Mucosa of descending colon (tissue), 3 donors: ENCODE data around the gene MACC1. TPM values are rescaled to one million over a fixed set of nuclear protein-coding genes. Genes with fewer than 3 reads are reported as not detected.
"Not testable (repeated sequence)": the region's sequence is repeated elsewhere in the genome, so short reads cannot be mapped to it uniquely, and the experiment has no call there.

Source experiments
- ATAC-seq: fragments of 200-7000 bp; cut with Tn5 transposase; one replicate; pipeline ENCODE4 v1.9.1; 2020; ENCODE audit warnings: mild to moderate bottlenecking, moderate library complexity
- DNase-seq, 3 donors: peaks; one replicate each; pipeline ENCODE4 v3.0.0-alpha.2; 2020
- H3K36me3 ChIP-seq: fragments of 200-600 bp; one replicate; pipeline ENCODE4 v1.8.0; 2021; ENCODE audit warnings: low read depth, mild to moderate bottlenecking
- H3K4me1 ChIP-seq: fragments of 200-600 bp; one replicate; pipeline ENCODE4 v1.8.0; 2021; ENCODE audit warnings: low read depth, mild to moderate bottlenecking
- H3K4me3 ChIP-seq: fragments of 200-600 bp; one replicate; pipeline ENCODE4 v1.8.0; 2021; ENCODE audit warnings: mild to moderate bottlenecking
- H3K9me3 ChIP-seq: fragments of 200-600 bp; one replicate; pipeline ENCODE4 v1.8.0; 2021; ENCODE audit warnings: mild to moderate bottlenecking
- CTCF ChIP-seq: fragments of 200-600 bp; IDR thresholded peaks from one replicate; pipeline ENCODE4 v1.8.0; 2022; ENCODE audit warnings: antibody characterized with exemption, mild to moderate bottlenecking
- intact Hi-C, 2 donors: fragments of 100-400 bp; cut with DNase I in 1 of 2; cut with micrococcal nuclease in 1 of 2; formaldehyde crosslinking; loops; one replicate each; pipeline versions ENCODE4 v1.11.0 to v1.11.1; 2022; cut with DNase I, micrococcal nuclease
- total RNA-seq, 3 donors: library from RNA; stranded (reverse); fragmentation: NEBNext Ultra II Directional in 2 of 3; extraction: Animal tissue kit (Norgen Biotek cat#: 25700) in 2 of 3; gene quantifications; one replicate each; pipeline versions ENCODE4 v1.2.1 to v1.2.4, GENCODE V29; 2021 to 2023
- donor health status: DM: no; HTN: no; CAD: no; lungs with moderate emphysema.
- donor health status: DM: no; HTN: no; CAD: no.
- donor health status: DM: no; HTN: yes; CAD: no.

The MACC1 gene
- total RNA-seq, 3 donors from 2014 or later, result 4.3 to 16.0 (median 9.8) TPM

GRCh38 chr7:20133803-20134202 is 83.4 kb downstream of the MACC1 start:
- intact Hi-C loops, result no loop called here
- ATAC-seq, result no peak

GRCh38 chr7:20132585-20132984 is 84.6 kb downstream of the MACC1 start:
- TF ChIP-seq CTCF, result no peak
- Histone ChIP-seq H3K36me3 (no peaks in the 10 kb centered on the region), H3K4me3 (no peak overlapping the region), H3K9me3 (no peaks in the 10 kb centered on the region), H3K4me1 (no peaks in the 10 kb centered on the region)
- ATAC-seq, result no peak
- no peak for DNase-seq
- intact Hi-C loops, result no loop called here

More at GRCh38 chr7:20133803-20134202, 83.4 kb downstream of the MACC1 start:
- DNase-seq, result no peak
- Histone ChIP-seq H3K36me3 (no peaks in the 10 kb centered on the region), H3K4me1 (no peaks in the 10 kb centered on the region), H3K9me3 (no peaks in the 10 kb centered on the region), H3K4me3 (no peak overlapping the region)
- TF ChIP-seq CTCF, result no peak

- intact Hi-C loops, result no loop called here
- no peak for TF ChIP-seq CTCF
- no peak for DNase-seq
- no peaks in the 10 kb centered on the region for H3K4me1 ChIP-seq
- H3K9me3 ChIP-seq, result no peaks in the 10 kb centered on the region
- no peak overlapping the region for H3K4me3 ChIP-seq
- ATAC-seq, result no peak
- no peaks in the 10 kb centered on the region for H3K36me3 ChIP-seq
These were observed 85.4 kb downstream of the MACC1 start for GRCh38 chr7:20131776-20132175.

- no peak for TF ChIP-seq CTCF
- intact Hi-C loops, result no loop called here
- ATAC-seq, result no peak
These were observed 87.3 kb downstream of the MACC1 start for GRCh38 chr7:20129920-20130319.

GRCh38 chr7:20128001-20128400 is 89.2 kb downstream of the MACC1 start:
- H3K4me3 ChIP-seq, result no peak overlapping the region
- no peak for TF ChIP-seq CTCF
- H3K9me3 ChIP-seq, result no peaks in the 10 kb centered on the region
- H3K36me3 ChIP-seq, result no peaks in the 10 kb centered on the region
- no peak for ATAC-seq
- intact Hi-C loops, result no loop called here
- no peaks in the 10 kb centered on the region for H3K4me1 ChIP-seq
- DNase-seq, result no peak

More at GRCh38 chr7:20129920-20130319, 87.3 kb downstream of the MACC1 start:
- no peaks in the 10 kb centered on the region for H3K4me1 ChIP-seq
- no peaks in the 10 kb centered on the region for H3K36me3 ChIP-seq
- H3K4me3 ChIP-seq, result no peak overlapping the region
- no peak for DNase-seq
- no peaks in the 10 kb centered on the region for H3K9me3 ChIP-seq

GRCh38 chr7:20126060-20126459 is 91.1 kb downstream of the MACC1 start:
- intact Hi-C loops, result not testable (repeated sequence)

GRCh38 chr7:20124087-20124486 is 93.1 kb downstream of the MACC1 start:
- intact Hi-C loops, result not testable (repeated sequence)

More at GRCh38 chr7:20126060-20126459, 91.1 kb downstream of the MACC1 start:
- DNase-seq, H3K9me3 ChIP-seq, H3K36me3 ChIP-seq, ATAC-seq, H3K4me3 ChIP-seq, H3K4me1 ChIP-seq: not testable (repeated sequence)

GRCh38 chr7:20122653-20123316 is 94.4 kb downstream of the MACC1 start:
- H3K4me3 ChIP-seq, intact Hi-C loops, DNase-seq, H3K9me3 ChIP-seq, H3K4me1 ChIP-seq, H3K36me3 ChIP-seq, ATAC-seq: not testable (repeated sequence)

More at GRCh38 chr7:20124087-20124486, 93.1 kb downstream of the MACC1 start:
- DNase-seq, H3K4me3 ChIP-seq, ATAC-seq, H3K4me1 ChIP-seq, H3K9me3 ChIP-seq, H3K36me3 ChIP-seq: not testable (repeated sequence)
